ENCODE measurements around the gene SOWAHD. TPM values are rescaled to one million over a fixed set of nuclear protein-coding genes. Genes with fewer than 3 reads are reported as not detected.
A peak's percentile ranks its signal among the peaks of the same experiment; 100 is the strongest.

The SOWAHD gene
- total and polyA plus RNA-seq, 7 donors = 0.03 TPM; not detected in 5

GRCh38 chrX:119734897-119735339 is 23.5 kb upstream of the SOWAHD start:
- Histone ChIP-seq H3K36me3 (ENCODE audit: insufficient read depth in 1 of 2, low read depth in 1 of 2) (no peaks in the 10 kb centered on the region), H3K4me3 (no peak overlapping the region), H3K4me1 (no peaks in the 10 kb centered on the region), H3K27ac (peak overlapping the region; percentile 25), H3K27me3 (ENCODE audit: insufficient read depth in 3 of 3, low read length in 2 of 3) (peaks cover 0 to 3% (median 0%) of the 10 kb centered on the region in 3 donors), H3K9me3 (no peaks in the 10 kb centered on the region)
- 11 to 31% (median 26%) methylated on average over 7 of the region's 7 CpGs for WGBS, 3 donors
- DNase-seq = peak; percentile 60 to 74
- intact Hi-C loops (cut with DNase I) = loop anchor here (5.0 kb wide), 3 partner anchors 53 to 218 kb away; no protein-coding TSS in a partner anchor
- TF ChIP-seq CTCF (IDR thresholded peaks at IDR 0.05) = no peak
- peak; percentile 48 to 72 (median 70) for ATAC-seq

- Histone ChIP-seq H3K9me3 (no peaks in the 10 kb centered on the region), H3K36me3 (ENCODE audit: insufficient read depth in 1 of 2, low read depth in 1 of 2) (no peaks in the 10 kb centered on the region), H3K4me1 (no peaks in the 10 kb centered on the region), H3K27me3 (ENCODE audit: insufficient read depth in 3 of 3, low read length in 2 of 3) (no peaks in the 10 kb centered on the region), H3K27ac (peak overlapping the region; percentile 25), H3K4me3 (no peak overlapping the region)
- TF ChIP-seq CTCF (IDR thresholded peaks at IDR 0.05) = no peak
- intact Hi-C loops (cut with DNase I) = no loop called here
- DNase-seq = peak in 1 of 2 donors; percentile 21
- 22 to 40% (median 28%) methylated on average over 5 to 6 of the region's 6 CpGs for WGBS, 3 donors
- peak; percentile 61 to 81 (median 76) for ATAC-seq
Measured at GRCh38 chrX:119735467-119735866, 22.9 kb upstream of the SOWAHD start.

GRCh38 chrX:119736206-119736764 is 22.1 kb upstream of the SOWAHD start:
- 28 to 53% (median 34%) methylated on average over 10 to 12 of the region's 12 CpGs for WGBS, 3 donors
- H3K4me3 ChIP-seq = no peak overlapping the region
- ATAC-seq (peak; percentile 43 to 69 (median 60)), DNase-seq (no peak)
- no peaks in the 10 kb centered on the region for H3K27me3 ChIP-seq (ENCODE audit: insufficient read depth in 3 of 3, low read length in 2 of 3)
- intact Hi-C loops (cut with DNase I) = no loop called here
- peak overlapping the region; percentile 25 for H3K27ac ChIP-seq
- no peak for TF ChIP-seq CTCF (IDR thresholded peaks at IDR 0.05)
- no peaks in the 10 kb centered on the region for H3K4me1 ChIP-seq
- H3K36me3 ChIP-seq (ENCODE audit: insufficient read depth in 1 of 2, low read depth in 1 of 2) = no peaks in the 10 kb centered on the region
- H3K9me3 ChIP-seq = no peaks in the 10 kb centered on the region

GRCh38 chrX:119738742-119739141 is 19.6 kb upstream of the SOWAHD start:
- Histone ChIP-seq H3K4me1 (no peaks in the 10 kb centered on the region), H3K36me3 (ENCODE audit: insufficient read depth in 1 of 2, low read depth in 1 of 2) (no peaks in the 10 kb centered on the region), H3K27me3 (ENCODE audit: insufficient read depth in 3 of 3, low read length in 2 of 3) (no peaks in the 10 kb centered on the region), H3K4me3 (no peak overlapping the region), H3K9me3 (no peaks in the 10 kb centered on the region), H3K27ac (no peak overlapping the region)
- intact Hi-C loops (cut with DNase I) = no loop called here
- TF ChIP-seq CTCF (IDR thresholded peaks at IDR 0.05) = no peak
- DNase-seq (no peak), ATAC-seq (no peak)
- WGBS, 3 donors = 26 to 52% (median 26%) methylated on average over 5 of the region's 5 CpGs
